Activated CD4-positive, CD25-positive, alpha-beta regulatory T cell (primary cell): Measurements from ENCODE around the gene GRIK4.
A peak's percentile ranks its signal among the peaks of the same experiment; 100 is the strongest.

ENCODE experiments used
- DNase-seq, 4 experiments: peaks; one replicate each; lab custom pipeline; 2025; lab: John Stamatoyannopoulos, UW

The GRIK4 gene

DNA sequence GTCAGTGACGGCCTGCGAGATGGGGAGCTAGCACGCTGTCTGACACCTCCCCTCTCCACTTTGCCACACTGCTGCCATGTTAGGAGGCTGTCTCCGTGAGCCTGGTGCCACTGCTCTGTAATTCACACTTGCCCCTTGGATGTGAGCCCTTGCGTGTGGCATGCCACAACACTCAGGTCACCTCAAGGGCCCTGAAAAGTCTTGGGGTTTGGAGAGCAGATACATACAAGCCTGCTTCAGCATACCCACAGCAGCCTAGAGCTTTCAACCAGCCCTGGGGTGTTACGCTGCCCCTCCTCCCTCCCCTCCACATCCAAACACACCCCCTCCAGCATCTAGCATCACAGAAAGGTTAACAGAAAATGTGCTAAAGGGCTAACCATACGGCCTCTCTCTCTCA lies 442.8 kb downstream of the GRIK4 start:
- DNase-seq, result no peak

DNA sequence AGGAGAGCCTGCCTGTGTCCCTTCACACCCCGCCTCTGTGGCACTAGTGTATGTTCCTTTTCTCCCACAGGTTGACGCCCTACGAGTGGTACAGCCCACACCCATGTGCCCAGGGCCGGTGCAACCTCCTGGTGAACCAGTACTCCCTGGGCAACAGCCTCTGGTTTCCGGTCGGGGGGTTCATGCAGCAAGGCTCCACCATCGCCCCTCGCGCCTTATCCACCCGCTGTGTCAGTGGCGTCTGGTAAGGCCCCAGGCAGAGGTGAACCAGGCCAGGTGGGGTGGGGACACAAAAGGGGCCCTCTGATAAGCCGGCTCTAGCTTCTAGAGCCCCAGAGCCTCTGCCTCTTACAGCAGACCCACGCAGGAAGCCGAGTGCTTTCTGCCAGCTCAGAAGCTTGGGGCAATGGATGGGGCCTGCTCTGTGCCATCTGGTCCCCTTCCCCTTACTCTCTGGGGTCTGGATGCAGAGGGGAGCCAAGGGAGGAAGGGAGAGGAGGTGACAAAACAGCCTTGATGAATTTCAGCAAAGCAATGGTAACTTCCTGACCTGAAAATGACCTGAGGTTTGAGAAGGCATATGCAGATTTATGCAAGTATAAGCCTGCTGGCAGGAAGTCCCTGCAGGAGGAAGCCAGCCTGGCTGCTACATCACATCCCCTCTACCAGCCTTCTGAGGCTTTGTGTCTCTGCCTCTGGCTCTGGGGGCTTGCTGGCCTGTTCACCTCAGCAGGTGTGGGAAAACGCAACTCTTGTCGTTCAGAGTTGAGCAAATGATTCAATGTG lies 445.4 kb downstream of the GRIK4 start:
- no peak for DNase-seq

DNA sequence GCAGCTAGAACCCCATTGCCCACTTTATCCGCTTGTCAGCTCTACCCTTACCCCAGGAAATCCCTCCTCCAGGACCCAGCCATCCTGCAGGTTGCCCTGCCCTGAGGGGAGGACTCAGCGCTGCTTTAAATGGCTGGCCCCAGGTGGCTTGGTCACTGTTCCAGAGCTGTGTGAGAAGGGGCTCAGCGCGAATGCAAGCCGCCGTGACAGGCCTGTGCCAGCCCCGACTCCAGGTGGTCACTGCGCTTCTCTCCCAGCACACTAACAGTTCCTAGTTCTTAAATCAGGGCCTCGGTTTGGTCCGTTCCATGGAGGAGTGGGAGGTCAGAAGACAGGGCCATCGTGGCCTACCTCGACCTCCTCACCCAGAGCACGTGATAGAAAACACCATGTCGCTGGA lies 446.6 kb downstream of the GRIK4 start:
- DNase-seq, result no peak

DNA sequence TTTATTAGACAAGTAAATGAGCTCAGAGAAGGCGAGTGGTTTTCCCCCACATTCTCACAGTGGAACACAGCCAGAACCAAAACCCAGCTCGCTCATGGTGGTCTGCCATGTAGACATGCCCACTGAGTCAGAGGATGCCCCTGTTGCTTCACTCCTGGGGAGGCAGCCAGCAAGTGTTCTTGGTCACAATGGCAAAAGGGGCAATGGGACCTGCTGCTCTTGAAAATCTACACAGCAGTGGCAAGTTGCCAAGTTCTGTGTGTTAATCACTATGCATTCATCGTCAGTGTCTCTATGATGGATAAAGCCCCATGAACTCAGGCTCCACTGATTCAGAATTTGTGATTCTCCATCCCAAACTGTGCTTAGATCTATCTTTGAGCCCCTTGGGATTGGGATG lies 447.6 kb downstream of the GRIK4 start:
- DNase-seq, result no peak

DNA sequence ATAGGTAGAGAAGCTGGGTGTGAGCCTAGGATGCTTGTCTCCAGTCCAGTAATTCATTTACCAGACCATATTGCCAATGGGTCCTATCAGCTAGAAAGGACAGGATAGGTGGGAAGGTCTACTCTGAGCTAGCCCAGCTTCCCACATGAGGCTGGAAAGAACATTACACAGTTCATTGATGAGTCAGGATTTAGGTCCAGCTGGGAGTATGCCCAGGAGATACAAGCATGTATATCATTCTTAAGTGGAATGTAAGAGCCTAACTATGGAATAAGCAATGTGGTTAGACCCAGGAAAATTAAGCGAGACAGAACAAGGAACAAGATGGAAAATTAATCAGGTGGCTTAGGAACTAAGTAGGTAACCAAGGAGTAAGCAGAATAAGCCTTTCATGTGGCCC lies 453.3 kb downstream of the GRIK4 start:
- no peak for DNase-seq

DNA sequence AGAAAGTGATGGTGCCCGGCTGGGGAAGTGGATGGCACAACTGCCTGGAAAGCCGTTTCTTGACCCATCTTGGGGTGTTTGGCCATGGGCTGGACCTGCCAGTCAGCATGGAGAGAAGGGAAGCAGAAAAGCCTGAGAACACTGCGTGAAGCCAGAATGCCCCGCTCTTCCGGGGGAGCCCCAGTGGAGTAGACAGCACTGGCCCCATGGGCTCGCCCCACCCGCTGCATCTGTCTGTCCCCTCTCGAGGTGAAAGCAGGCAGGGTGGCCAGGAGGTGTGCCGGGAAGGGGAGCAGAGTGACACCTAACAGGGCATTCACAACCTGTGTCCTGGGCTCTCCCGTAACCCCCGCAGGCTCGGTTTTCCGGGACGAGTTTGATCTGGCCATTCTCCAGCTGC lies 455.3 kb downstream of the GRIK4 start:
- DNase-seq, result no peak

DNA sequence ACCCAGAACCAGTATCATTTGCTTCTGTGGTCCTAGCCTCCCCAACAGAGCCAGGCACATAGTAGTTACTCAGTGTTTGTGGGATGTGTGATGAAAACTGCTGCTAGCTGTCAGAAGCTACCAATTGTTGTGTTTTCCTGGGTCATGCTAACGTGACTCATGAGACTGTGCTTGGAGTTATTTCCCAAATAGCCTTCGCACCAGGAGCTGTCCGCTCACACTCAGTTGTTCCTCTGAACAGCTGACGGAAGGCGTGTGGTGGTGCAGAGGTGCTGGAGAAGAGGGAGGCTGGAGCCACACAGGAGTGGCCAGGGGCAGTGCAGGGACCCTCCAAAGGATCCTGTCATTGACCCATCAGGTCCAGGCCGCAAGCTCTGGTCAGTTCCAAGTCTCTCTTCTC lies 458.4 kb downstream of the GRIK4 start:
- no peak for DNase-seq

DNA sequence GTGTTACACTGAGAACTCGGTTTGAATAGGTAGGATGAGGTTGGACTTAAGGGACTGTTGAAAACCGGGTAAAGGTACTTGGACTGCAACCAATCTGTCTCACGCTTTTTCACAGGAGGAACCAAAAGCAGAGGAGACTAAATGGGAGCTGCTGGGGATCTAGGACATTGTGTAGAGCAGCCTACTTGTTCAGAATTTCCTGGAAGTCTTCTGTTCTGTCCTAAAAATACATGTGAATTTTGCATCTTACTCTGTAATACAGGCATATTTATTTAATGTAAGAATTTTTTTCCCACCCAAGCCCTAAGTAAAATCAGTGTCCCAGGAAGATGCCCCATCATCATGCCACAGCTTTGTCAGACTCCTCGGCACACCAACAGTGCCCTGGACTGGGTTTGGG lies 460.3 kb downstream of the GRIK4 start:
- DNase-seq, result no peak

DNA sequence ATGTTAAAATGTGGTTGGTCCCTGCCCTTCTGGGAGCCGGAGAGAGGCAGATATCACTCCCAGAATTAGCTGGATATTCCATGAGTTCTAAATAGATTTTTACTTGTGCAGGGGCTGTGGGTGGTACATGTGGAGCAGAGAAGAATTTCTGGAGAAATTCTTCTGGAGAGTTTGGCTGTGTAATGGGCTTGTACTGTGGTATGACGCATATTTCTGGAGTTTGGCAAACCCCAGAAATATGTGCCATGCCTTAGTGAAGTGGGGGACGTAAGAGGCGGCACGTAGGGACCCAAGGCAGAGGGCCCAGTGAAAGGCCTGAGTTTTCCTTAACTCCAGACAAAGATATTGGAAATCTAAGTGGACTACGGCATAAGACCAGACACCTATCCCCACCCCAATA lies 461.1 kb downstream of the GRIK4 start:
- no peak for DNase-seq

DNA sequence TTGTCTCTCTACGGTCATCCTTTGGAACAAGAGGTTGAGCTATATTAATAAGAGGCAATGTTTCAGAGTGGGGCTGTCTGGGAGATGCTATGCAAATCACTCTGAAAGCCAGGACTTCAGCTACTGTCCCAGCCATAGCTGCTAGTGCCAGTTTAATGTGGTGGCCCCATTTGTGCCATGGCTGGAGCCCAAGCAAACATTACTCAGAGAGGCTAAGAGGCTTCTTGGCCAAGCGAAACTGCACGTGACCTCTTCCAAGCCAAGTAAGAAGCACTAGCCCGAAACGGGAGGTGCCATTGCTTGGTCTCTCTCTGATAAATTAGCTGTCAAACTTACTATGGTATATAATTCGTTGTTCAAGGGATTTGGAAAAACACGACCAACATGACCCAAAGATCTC lies 462.0 kb downstream of the GRIK4 start:
- no peak for DNase-seq

DNA sequence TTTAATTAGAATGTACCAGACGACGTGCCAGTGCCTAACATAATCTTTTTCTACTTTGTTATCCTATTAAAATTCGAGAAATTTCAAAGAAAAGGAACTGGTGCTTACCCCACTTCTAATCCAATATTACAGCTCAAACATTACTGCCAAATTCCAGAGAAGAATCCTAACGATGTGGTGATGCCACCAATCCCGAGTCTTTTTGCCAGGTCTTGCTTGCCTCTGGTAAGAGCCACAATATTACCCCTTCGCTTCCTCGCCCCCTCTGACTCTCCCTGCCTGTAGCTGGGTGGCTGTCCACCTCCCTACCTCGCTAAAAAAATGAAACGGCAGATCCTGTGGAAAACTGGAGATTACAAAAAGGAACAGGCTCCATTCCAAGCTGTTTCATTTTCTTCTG lies 462.9 kb downstream of the GRIK4 start:
- no peak for DNase-seq

DNA sequence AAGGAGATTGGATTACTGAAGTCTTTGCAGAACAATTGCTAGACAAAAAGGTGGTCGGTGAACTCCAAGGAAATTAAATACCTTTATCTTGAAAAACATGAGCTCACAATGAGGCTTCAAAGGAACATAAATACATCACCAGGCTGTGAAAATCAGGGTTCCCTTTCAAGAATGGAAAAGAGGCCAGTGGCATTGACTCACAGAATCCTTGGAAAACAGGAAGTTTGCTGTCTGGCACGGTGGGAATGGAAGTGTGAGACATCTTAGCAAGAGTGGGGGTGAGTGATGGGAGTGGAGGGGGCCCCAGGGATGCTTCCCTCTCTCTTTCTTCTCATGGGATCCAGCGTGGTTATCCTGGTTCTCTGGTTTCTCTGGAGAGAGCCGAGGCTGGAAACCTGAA lies 463.4 kb downstream of the GRIK4 start:
- DNase-seq, result no peak

DNA sequence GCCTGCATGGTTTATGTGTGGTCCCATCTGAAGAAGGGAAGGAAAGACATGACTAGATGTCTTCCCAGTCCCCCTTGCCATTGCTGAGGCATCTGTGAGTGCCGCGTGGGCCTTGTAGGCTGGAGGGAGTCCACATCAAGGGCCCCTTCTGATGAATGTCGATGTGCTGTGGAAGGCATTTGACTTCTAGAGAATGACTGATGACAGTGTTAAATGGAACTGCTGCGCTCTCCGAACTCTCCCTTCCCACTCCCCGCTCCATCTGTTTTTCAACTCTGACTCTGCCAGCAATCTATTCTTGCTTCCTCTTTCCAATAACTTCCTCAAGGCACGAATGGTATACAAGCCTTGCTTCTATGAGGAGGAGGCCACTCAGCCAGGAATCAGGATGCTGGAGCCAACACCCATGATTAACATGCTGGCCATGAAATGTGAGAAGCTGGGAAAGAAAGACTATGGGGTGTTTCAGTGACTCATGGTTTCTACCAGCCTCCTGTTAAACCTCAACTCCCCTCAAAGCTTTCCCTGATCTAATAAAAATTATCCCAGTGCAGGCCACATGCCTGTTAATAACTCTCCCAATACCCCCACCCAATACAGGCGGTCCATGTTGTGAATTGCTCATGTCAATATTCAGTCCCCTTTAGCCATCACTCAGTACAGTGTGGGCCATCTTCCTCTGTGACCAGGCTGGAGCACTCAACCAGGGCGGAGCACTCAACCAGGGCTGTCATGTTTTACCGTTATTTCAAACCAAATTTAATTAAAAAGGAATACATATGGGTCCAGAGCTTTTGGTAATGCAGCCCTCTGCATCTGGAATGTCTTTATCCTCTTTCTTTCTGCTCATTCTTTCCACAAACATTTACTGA lies 466.0 kb downstream of the GRIK4 start:
- DNase-seq, result no peak

DNA sequence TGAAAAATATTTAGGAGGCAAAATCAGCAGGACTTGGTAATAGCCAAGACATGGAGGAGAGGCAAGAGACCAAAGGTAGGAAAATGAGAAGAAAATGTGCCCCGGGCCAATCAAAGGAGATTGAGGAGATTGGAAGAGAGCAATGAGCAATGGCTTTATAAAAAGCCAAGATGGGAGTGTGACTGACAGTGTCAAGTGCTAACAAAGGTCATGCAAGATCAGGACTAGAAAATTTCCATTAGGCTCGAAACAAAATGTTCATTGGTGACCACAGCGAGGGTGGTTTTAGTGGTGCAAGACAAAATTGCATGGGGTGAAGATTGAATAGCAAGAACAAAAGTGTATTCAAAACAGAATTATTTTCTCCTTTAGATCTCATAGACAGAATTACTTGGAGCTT lies 467.2 kb downstream of the GRIK4 start:
- no peak for DNase-seq

DNA sequence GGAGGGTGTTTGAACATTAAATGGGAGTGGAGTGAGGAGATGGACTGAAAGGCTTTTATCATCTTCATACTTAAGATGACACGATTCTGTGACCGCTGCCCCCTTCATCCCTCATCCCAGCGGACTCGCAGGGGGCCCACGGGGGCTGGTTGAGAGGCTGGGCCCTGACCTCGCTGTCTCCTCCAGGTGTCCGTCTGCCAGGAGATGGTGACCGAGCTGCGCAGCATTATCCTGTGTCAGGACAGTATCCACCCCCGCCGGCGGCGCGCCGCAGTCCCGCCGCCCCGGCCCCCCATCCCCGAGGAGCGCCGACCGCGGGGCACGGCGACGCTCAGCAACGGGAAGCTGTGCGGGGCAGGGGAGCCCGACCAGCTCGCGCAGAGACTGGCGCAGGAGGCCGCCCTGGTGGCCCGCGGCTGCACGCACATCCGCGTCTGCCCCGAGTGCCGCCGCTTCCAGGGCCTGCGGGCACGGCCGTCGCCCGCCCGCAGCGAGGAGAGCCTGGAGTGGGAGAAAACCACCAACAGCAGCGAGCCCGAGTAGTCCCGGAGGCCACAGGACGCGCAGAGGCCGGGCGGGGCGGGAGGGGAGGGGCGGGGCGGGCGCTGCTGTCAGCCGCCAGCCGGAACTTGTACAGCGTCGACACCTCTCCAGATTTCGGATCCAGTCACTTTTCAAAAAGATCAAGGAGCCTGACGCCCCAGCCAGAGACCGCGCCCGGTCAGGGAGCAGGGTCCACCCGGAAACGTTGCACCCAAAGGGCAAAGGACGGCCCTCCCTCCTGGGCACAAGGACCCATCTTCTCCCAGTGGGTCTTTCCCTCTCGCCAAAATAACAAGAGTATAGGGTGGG lies 474.4 kb downstream of the GRIK4 start:
- peak in 3 of 4 experiments; percentile 7 to 28 (median 10) for DNase-seq

DNA sequence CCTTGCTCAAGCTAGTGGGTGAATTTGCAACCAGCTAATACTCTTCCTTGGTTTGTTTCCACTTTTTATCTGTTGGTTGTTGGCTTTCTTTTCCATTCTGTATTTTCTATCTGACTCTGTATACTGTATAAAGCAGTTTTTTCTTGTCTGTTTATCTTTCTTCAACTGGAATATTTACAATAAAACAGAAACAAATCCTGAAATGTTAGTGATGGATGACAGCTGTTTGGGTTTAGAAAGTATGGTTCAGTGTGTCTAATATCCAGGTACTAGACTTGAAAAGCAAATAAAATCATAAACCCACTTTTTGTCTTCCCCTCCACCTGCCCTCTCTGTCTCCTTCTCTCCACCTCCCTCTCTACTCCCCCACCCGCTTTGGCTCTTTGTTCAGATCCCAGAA lies 477.1 kb downstream of the GRIK4 start:
- DNase-seq, result no peak

DNA sequence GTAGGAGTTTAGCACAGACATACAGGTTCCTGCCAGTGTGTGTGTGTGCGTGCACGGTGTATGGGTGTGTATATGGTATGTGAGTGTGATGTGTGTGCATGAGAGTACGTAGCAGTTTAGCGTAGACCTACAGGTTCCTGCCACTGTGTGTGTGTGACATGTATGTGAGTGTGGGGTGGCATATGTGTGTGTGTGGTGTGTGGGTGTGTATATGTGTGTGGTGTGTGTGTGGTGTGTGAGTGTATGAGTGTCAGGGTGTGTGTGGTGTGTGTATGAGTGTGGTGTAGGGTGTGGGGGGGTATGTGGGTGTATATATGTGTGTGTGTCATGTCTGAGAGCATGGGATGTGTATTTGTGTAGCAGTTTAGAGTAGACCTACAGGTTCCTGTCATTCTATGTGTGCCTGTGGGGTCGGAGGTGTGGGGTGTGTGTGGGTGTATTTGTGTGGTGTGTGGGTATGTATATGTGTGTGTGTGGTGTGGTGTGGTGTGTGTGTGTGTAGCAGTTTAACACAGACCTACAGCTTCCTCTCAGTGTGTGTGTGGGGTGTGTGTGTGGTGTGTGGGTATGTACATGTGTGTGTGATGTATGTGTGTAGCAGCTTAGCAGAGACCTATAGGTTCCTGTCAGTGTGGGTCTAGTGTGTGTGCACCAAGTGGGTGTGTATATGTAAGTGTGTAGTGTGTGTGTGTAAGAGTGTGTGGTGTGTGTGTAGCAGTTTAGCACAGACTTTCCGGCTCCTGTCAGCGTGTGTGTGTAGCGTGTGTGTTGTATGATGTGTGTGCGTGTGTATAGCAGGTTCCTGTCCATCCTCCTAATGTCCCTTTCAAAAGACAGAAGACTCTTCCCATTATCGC lies 480.5 kb downstream of the GRIK4 start:
- DNase-seq, result no peak

DNA sequence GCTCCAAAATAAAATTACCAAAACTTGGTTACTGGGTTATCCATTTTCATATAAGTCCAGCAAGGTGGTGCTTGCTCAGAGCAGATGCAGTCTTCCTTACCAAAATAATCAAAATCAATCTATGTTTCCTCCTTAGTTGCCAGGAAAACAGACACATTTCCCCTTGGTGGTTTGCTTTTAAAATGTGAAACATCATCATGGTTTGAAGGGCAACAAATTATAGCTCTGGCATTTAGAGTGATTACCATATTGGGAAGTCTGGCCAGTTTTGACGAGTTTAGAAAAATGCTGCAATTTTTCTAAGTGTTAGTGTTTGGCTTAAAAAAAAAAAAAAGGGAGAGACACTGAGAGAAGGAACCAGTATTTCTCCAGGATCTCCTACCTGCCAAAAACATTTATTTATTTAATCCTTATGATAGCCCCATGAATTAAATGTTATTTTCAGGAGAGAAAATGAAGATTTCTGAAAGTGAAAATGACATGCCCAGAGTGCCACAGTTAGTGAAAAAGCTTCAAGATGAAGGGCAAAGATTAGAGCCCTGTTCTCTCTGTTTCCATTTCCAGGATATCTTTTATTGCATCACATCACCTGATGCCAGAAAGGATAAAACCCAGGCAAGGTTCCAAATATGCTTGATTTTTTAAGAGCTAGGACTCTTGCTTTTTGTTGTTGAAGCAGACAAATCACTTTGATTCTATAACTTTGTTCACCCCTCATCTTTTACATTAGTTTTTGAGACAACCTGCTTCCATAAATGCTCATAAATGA lies 482.7 kb downstream of the GRIK4 start:
- DNase-seq, result no peak

DNA sequence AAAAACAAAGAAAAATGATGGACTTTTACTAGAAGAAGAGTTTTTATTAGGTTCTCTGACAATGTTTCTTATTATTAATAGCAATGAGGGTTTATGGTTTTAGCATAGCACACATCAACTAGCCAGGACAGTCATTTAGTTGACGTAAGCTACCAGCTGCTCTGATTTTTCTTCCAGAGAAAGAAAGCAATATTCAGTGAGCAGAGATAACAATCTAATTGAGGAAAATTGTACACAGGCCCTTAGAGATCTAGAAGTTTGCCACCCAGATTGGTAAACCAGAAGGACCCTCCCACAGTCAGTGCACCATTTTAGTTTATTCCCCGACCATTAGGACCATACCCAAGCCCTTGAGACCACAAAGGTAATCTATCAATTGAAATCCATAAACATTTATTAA lies 483.6 kb downstream of the GRIK4 start:
- DNase-seq, result no peak

DNA sequence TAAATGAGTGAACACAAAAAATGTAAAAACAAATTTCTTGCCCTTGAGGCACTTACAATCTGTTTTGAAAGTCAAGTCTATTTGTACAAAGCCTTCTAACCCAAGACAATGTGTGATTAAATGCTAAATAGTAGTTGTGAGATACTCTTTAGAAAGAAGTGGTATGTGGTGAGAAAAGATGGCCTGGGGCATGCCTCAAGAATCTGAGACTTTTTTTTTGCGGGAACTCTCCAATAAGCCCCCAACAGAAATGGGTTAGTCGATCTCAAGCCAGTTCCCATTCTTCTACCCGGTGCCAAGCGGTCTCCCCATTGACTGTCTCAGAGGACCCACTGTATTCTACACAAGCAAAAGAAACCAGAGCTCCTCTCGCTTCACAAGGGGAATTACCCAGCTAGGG lies 485.4 kb downstream of the GRIK4 start:
- DNase-seq, result no peak

DNA sequence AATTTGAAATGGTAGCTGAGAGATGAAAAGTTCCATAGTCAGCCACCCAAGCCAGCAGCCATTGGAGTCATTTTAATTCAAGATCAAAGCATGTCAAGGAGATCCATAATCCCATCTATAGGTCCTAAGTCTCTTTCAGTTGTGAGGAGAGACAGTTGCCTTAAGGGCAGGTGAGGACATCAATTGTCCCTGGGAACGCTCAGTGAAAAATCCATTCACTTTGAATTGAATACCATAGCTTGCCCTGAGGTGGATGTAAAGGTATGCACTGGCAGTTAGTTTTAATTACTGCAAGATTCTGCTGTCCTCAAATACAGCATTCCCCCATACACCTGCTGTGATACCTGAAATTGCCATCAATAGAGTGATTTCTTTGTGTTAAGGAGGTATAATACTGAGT lies 487.0 kb downstream of the GRIK4 start:
- DNase-seq, result no peak
